K562 (cell line): ENCODE measurements around the gene GABRQ. TPM values are rescaled to one million over a fixed set of nuclear protein-coding genes. Genes with fewer than 3 reads are reported as not detected.

Experiments
- ARID3A ChIP-seq: IDR thresholded peaks from 2 replicates; pipeline ENCODE4 v1.6.1; 2012; ENCODE audit warnings: low read depth, low read length, improper control_type of control experiment, borderline replicate concordance
- ATF1 ChIP-seq, 2 experiments: fragments of 450-650 bp in 1 of 2; IDR thresholded peaks; 2 replicates each; pipeline ENCODE4 v1.6.1; 2016; ENCODE audit warnings: missing compliant biosample characterization in 1 of 2, missing genetic modification characterization in 1 of 2
- BCLAF1 ChIP-seq, 2 experiments: fragments of 450-650 bp in 1 of 2; IDR thresholded peaks; 2 replicates each; pipeline ENCODE4 v1.6.1; 2011 to 2017; ENCODE audit warnings: low read depth in 2 of 2, antibody characterized with exemption in 1 of 2, borderline replicate concordance in 1 of 2, low read length in 1 of 2, mild to moderate bottlenecking in 1 of 2, mixed read lengths in 1 of 2; ENCODE audit not compliant: control insufficient read depth in 1 of 2
- BRF2 ChIP-seq: IDR thresholded peaks from 3 replicates; pipeline ENCODE4 v1.6.1; 2011; ENCODE audit warnings: borderline replicate concordance, mild to moderate bottlenecking; ENCODE audit not compliant: insufficient read length, insufficient read depth
- CHD4 ChIP-seq: fragments of 200-600 bp; sonication (generic); IDR thresholded peaks from 3 replicates; pipeline ENCODE4 v1.6.1; 2012; ENCODE audit warnings: low read depth, mild to moderate bottlenecking, mixed read lengths, low read length, inconsistent platforms; ENCODE audit not compliant: insufficient read depth, insufficient replicate concordance, poor library complexity, severe bottlenecking
- ETS2 ChIP-seq: IDR thresholded peaks from 2 replicates; pipeline ENCODE4 v1.6.1; 2016; ENCODE audit warnings: borderline replicate concordance, missing genetic modification characterization, mild to moderate bottlenecking, moderate library complexity, missing compliant biosample characterization; ENCODE audit not compliant: poor library complexity, severe bottlenecking
- HMG20A ChIP-seq: fragments of 450-650 bp; formaldehyde crosslinking; conservative IDR thresholded peaks from 2 replicates; pipeline ENCODE4 v1.4.0; 2020; ENCODE audit warnings: mild to moderate bottlenecking, mixed read lengths
- KLF13 ChIP-seq: fragments of 450-650 bp; IDR thresholded peaks from 2 replicates; pipeline ENCODE4 v1.6.1; 2016; ENCODE audit warnings: missing genetic modification characterization, low read depth, mild to moderate bottlenecking, missing compliant biosample characterization, moderate library complexity, borderline replicate concordance
- NR2C2 ChIP-seq, 2 experiments: fragments of 200-800 bp in 1 of 2; sonication (Bioruptor generic) in 1 of 2; sonication (generic) in 1 of 2; formaldehyde crosslinking in 1 of 2; IDR thresholded peaks; 2 replicates each; pipeline versions ENCODE4 v1.6.1 to v1.8.0; 2016 to 2022; ENCODE audit warnings: mild to moderate bottlenecking in 1 of 2, missing compliant biosample characterization in 1 of 2, missing genetic modification characterization in 1 of 2, missing genetic modification reagents in 1 of 2
- POU5F1 ChIP-seq: fragments of 150-350 bp; IDR thresholded peaks from 2 replicates; pipeline ENCODE4 v1.6.1; 2014; ENCODE audit warnings: borderline replicate concordance, low read length, low read depth, mild to moderate bottlenecking; ENCODE audit not compliant: partially characterized antibody
- SAFB ChIP-seq: fragments of 200-400 bp; formaldehyde crosslinking; IDR thresholded peaks from 2 replicates; pipeline ENCODE4 v1.6.1; 2017; ENCODE audit warnings: low read depth, low read length, borderline replicate concordance
- SPI1 ChIP-seq: IDR thresholded peaks from 2 replicates; pipeline ENCODE4 v1.6.1; 2011; ENCODE audit warnings: low read depth, low read length, control low read depth, borderline replicate concordance
- SUPT5H ChIP-seq: fragments of 450-650 bp; IDR thresholded peaks from 2 replicates; pipeline ENCODE4 v1.6.1; 2016
- TCF3 ChIP-seq: sonication (generic); formaldehyde crosslinking; IDR thresholded peaks from 2 replicates; pipeline ENCODE4 v1.4.0; 2020; ENCODE audit warnings: mild to moderate bottlenecking, missing genetic modification reagents
- VEZF1 ChIP-seq: fragments of 200-800 bp; sonication (Bioruptor generic); IDR thresholded peaks from 2 replicates; pipeline ENCODE4 v1.6.1; 2017; ENCODE audit warnings: missing genetic modification characterization, missing compliant biosample characterization
- ZNF124 ChIP-seq: sonication (generic); formaldehyde crosslinking; IDR thresholded peaks from 2 replicates; pipeline ENCODE4 v1.8.1; 2022; ENCODE audit warnings: missing genetic modification reagents
- polyA plus RNA-seq, 8 experiments: library from polyadenylated mRNA; depleted of rRNA in 4 of 8; stranded (reverse) in 5 of 8; unstranded in 3 of 8; fragments of >200 nt; fragmentation: Nextera tagmentation in 2 of 8; fragmentation: Illumina TruSeq in 1 of 8; extraction: Ambion mirVana in 2 of 8; extraction: Trizol in 1 of 8; gene quantifications; 2 replicates each; pipeline versions ENCODE4 v1.2.1 to v1.2.3, GENCODE V29; 2011 to 2014; ENCODE audit warnings: inconsistent platforms in 1 of 8, missing spikeins in 1 of 8
- total RNA-seq, 7 experiments: library from RNA; depleted of rRNA in 6 of 7; stranded (reverse); fragments of >200 nt in 6 of 7; fragmentation: Illumina TruSeq in 2 of 7; extraction: Trizol in 2 of 7; gene quantifications; 2 replicates each; pipeline versions ENCODE4 v1.2.1 to v1.2.3, GENCODE V29; 2011 to 2021; ENCODE audit warnings: low replicate concordance in 1 of 7

The GABRQ gene
- total and polyA plus RNA-seq, 9 of the 15 experiments (the other 6 are each of a cell fraction or from before 2014, with no cell fraction given) = 0.25 to 3.2 (median 1.8) TPM

GRCh38 chrX:152637649-152638442, at the start of gene GABRQ (continued):
- TF ChIP-seq CHD4 (no peak), ZNF124 (CRISPR knock-in tag) (no peak), POU5F1 (no peak), HMG20A (no peak), KLF13 (tag) (no peak), BRF2 (no peak), ATF1 (CRISPR knock-in tag; IDR thresholded peaks at IDR 0.05) (no peak), ATF1 (tag; IDR thresholded peaks at IDR 0.05) (peak; percentile 16; the same call in 1 of the 2 replicates), SAFB (no peak), BCLAF1 (IDR thresholded peaks at IDR 0.05; ENCODE audit: borderline replicate concordance in 1 of 2, control insufficient read depth in 1 of 2, low read depth in 2 of 2, low read length in 1 of 2) (no peak), VEZF1 (peak; percentile 68), ARID3A (no peak), ETS2 (tag) (no peak), NR2C2 (CRISPR knock-in tag; IDR thresholded peaks at IDR 0.05) (no peak), NR2C2 (tag; IDR thresholded peaks at IDR 0.05) (no peak), TCF3 (CRISPR knock-in tag) (no peak), SUPT5H (peak; percentile 41; the same call in 1 of the 2 replicates), SPI1 (no peak)
